ENCODE measurements around the gene HIPK2.

- no peak for TF ChIP-seq CTCF (IDR thresholded peaks at IDR 0.05)
- TF ChIP-seq POLR2A (IDR thresholded peaks at IDR 0.05): no peak
- TF ChIP-seq POLR2AphosphoS5 (IDR thresholded peaks at IDR 0.05): no peak
- TF ChIP-seq EP300 (IDR thresholded peaks at IDR 0.05): no peak
Observed at GRCh38 chr7:139739863-139740597, 37.8 kb downstream of the HIPK2 start.
